HG03521 (cell line): Measurements from ENCODE around the gene PEX11A.
"Not testable (repeated sequence)": the region's sequence is repeated elsewhere in the genome, so short reads cannot be mapped to it uniquely, and the experiment has no call there.

Experiments used
- ATAC-seq: cut with Tn5 transposase; IDR thresholded peaks from one replicate; pipeline ENCODE4 v1.9.1; 2021; ENCODE audit warnings: mild to moderate bottlenecking, moderate library complexity; ENCODE audit not compliant: unreplicated experiment

PEX11A gene

GRCh38 chr15:89690276-89691218 is at the start of gene PEX11A, which contains the start of gene WDR93:
Gene PEX11A, minus strand, starts transcription at chr15:89690754. Its CDS starts 122 bp downstream, at chr15:89690632.
Gene WDR93, plus strand, starts transcription at chr15:89690811. Its CDS starts 10,936 bp downstream, at chr15:89701747.
- ATAC-seq = peak; percentile 78

DNA sequence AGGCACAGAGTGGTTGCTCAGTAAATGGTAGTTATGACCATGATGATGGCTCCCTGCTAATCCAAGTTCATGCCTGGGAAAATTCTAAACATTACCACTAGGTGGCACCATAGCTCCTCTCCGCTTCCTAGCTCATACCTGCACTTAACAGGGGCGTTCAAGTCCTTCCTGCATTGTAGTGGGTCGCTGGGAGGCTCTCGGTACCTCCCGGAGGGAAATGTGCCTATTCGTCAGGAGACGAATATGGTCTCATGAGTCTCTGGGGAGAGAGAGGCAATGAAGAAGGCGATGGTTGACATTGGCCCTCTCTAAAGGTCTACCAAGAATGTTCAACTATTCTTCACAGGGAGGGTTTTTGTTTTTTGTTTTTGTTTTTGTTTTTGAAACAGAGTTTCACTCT is 49.6 kb upstream of the PEX11A start:
- no peak for ATAC-seq

DNA sequence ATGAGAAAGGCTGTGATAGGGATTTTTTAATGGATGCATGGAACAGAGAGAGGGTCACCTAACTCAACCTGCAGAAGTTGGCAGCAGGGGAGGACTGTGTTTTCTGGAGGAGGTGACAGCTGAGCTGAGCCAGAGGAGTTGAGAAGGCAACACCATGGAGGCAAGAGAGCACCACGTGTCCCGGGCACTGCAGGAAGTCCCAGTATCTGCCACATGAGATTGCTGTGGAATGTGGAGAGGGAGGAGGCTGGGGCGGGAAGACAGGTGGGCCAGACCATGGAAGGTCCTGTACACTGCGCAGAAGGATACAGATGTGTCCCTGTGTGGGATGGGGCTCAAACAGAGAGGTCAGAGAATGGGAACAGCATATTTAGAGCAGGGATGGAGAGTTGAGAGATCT is 45.2 kb upstream of the PEX11A start:
- ATAC-seq = no peak

GRCh38 chr15:89732451-89733172 is 42.1 kb upstream of the PEX11A start:
- ATAC-seq = no peak

DNA sequence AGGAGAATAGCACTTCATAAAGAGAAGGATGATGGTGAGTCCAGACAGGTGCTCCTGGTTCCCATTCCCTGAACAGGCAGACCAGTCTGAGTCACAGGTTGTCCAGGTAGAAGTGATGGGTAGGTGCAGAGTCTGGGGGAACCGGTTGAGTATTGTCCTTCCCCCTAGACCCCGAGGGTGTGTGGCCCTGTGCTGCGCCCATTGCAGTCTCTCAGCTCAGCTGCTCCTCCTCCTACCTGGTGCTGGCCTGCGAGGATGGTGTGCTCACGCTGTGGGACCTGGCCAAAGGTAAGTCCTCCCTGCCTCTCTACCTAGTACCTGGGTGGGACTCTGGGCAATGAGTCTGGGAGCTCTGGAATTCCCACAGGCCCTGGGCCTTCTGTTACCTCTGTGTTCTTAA is 40.7 kb upstream of the PEX11A start:
- no peak for ATAC-seq

DNA sequence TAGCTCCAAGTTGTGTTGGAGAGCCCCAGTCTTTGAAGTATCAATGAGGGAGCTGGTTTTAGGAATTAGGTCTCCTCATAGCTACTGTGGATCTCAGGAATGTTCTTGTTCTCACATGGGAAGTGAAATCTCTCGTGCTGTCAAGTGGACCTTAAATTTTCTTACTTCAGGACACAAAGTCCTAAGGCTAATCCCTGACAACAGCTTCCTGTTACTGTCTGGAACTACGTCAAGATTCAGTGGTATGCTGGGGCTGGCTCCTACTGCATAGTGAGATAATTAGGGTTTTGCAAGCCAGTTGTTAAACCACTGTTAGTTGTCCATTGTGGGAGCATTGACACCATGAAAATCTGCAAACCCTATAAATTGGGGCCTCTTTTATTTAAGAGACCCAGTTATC is 37.7 kb upstream of the PEX11A start:
- ATAC-seq = no peak

DNA sequence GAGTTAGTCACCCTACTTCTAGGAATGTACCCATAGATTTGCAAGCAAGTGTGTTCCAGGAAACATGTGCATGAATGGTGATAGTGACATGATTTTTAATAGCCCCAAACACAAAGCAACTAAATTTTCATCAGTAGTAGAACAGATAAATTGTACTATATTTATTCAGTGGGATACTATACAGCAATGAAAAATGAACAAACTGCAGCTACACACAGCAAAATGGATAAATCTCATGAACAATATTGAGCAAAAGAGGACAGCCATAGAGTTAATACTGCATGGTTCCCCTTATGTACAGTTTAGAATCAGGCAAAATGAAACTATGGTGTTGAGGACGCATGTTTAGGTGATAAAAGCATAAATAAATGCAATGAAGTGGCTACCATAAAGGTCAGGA is 34.5 kb upstream of the PEX11A start:
- no peak for ATAC-seq

DNA sequence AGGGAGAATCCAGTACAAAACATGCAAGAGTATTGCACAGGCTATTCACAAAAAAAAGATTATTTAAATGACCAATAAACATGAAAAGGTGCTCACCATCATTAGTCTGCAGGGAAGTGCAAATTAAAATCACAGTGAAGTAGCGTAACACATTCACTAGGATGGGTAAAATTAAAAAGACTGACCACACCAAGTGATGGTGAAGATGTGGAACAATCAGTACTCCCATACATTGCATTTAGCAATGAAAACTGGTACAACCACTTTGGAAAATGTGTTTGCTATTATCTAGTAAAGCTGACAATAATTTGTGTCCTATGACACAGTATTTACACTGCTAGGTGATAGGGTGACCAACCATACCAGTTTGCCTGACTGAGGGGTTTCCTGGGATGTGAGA is 34.1 kb upstream of the PEX11A start:
- ATAC-seq = no peak

DNA sequence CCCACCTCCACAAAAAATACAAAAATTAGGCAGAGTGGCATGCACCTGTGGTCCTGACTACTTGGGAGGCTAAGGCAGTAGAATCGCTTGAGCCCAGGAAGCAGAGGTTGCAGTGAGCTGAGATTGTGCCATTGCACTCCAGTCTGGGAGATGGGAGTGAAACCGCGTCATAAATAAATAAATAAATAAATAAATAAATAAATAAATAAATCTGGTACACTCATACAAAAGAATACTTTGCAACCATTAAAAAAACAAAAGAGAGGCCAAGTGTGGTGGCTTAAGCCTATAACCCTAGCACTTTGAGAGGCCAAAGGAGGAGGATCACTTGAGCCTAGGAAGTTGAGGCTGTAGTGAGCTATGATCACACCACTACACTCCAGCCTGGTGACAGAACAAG is 32.5 kb upstream of the PEX11A start:
- ATAC-seq = no peak

GRCh38 chr15:89714775-89715174 is 24.2 kb upstream of the PEX11A start:
- no peak for ATAC-seq

DNA sequence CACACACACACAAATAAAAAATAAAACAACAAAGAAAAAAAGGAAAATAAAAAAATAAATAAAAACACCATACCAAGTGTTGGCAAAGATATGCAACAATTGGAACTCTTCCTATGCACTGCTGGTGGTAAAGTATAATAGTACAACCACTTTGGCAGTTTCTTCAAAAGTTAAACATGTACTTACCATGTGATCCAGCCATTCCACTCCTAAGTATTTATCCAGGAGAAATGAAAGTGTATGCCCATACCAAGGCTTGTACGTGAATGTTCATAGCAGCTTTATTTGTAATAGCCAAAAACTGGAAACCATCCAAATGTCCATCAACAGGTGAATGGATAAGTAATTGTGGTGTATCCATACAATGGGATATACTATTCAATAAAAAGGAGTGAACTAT is 17.0 kb upstream of the PEX11A start:
- ATAC-seq = no peak

GRCh38 chr15:89704411-89704810 is 13.9 kb upstream of the PEX11A start:
- no peak for ATAC-seq

DNA sequence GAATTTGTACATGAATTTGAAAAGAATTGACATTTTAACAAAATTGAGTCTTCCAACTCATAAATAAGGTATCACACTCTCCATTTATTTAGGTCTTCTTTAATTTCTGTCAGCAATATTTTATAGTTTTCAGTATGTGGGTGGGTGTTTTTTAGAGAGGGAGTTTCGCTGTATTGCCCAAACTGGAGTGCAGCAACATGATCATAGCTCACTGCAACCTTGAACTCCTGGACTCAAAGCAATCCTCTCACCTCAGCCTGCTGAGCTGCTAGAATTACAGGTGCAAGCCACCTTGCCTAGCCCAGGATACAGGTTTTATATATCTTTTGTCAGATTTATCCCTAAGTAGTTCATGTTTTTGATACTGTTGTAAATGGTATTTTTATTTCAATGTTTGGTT is 4.6 kb upstream of the PEX11A start:
- no peak for ATAC-seq

GRCh38 chr15:89693696-89694095 is 3.1 kb upstream of the PEX11A start:
- no peak for ATAC-seq

DNA sequence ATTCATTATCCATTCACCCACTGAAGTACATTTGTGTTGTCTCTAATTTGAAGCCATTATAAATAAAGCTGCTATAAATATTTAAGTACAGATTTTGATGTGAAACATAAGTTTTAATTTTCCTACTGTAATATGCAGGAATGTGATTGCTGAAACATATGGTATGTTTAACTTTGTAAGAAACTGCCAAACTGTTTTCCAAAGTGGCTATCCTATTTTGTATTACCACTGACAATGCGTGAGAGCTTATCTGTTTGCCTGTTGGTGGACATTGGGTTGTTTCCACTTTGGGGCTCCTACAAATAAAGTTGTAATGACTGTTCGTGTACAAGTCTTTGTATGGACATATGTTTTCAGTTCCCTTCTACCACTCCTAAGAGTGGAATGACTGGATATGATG is 2.5 kb upstream of the PEX11A start:
- ATAC-seq = no peak

DNA sequence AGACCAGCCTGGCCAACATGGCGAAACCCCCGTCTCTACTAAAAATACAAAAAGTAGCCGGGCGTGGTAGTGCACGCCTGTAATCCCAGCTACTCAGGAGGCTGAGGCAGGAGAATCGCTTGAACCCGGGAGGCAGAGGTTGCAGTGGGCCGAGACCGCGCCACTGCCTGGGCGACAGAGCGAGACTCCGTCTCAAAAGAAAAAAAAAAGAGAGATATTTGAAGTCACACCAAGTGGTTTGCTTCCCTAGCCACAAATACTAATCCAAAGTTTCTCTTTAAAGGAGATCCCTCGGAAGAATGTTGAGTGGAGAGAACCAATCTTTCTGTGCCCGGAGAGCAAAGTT is 651 bp downstream of the PEX11A start:
- not testable (repeated sequence) for ATAC-seq

DNA sequence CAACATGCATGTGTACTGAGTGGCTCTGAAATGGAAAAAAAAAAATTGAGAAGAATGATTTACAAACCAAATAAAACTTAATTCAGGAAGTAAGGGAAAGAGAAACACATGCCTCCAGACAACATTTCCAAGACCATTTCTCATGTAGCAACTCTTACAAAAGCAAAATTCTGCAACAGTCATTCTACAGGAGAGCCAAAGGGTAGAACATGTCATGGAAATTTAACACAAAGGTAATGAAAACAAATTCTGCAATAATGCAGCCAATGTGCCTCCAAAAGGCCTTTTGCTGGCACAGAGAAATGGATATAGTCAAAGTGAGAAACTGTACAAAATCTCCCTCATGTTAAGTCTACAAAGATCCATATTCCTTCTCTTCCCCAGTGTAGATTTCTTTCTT is 4.0 kb downstream of the PEX11A start:
- ATAC-seq = no peak

DNA sequence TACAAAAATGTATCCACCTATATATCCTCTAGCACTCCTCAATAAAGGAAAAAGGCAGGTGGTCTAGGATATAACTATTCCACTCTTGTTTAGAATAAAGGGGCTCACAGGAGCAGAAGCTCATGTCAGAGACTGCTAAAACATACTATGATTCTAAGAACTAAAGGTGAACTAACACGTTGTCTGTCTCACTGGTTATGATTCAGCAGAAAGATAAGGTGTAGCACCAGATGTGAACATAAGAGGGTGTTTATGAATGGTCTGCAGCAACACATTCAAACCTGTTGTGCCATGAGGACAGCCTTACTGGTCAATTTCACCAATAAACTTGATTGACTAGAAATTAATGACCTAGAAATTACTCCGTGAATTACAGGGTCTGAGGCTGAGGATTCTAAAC is 4.6 kb downstream of the PEX11A start:
- no peak for ATAC-seq

DNA sequence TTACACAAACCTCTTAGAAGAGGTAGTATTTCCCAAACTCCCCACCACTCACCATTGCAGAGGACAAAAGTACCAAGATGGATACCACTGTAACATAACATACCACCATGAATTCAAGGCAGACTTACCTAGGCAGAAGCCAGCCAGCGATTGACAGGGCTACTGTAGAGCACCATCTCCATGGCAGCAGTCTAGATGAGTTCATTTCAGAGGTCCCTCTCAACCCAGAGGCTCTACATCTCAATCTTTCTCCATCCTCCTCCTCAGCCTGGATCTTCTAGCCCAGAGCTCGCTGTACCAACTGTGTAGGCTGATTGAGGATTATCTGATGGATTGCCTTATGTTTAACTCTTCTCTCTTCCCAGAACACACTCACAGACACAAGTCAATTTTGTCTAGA is 9.4 kb downstream of the PEX11A start:
- ATAC-seq = no peak

- no peak for ATAC-seq
These were observed 10.2 kb downstream of the PEX11A start for GRCh38 chr15:89680282-89680873.

DNA sequence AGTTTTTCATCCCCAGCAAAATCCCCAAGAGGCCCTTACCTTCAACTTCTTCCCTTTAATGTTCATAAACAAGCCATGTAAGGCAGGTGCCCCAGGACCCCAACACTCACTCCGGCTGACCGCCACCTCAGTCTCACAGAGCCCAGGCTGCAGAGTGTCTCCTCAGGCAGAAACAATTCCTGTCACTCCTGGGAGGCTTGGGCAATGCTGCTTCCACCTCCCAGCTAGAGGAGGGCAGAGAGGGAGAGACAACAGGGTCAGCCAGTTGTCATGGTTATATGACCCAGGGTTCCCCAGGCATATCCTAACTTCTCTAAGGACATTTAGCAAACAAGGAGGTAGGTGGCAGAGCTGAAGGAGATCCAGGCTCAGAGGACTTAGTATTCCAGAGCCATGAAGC is 11.3 kb downstream of the PEX11A start, which contains the start of gene PLIN1:
Gene PLIN1, minus strand, starts transcription at position 156 of the 400 bp plus-strand sequence. CDS start 1,878 bp downstream, outside the sequence.
- ATAC-seq = no peak

GRCh38 chr15:89677381-89677780 is 13.2 kb downstream of the PEX11A start:
- no peak for ATAC-seq
